H1 (cell line): ENCODE measurements around the gene PTX4. TPM values are rescaled to one million over a fixed set of nuclear protein-coding genes. Genes with fewer than 3 reads are reported as not detected.
A peak's percentile ranks its signal among the peaks of the same experiment; 100 is the strongest.

Experiments used
- CTCF ChIA-PET: fragments of 300-600 bp; sonication (Branson Sonifier 250); formaldehyde crosslinking; loops from one replicate; lab custom pipeline; 2021; ENCODE audit not compliant: partially characterized antibody; lab: Charles Lee
- POLR2A ChIA-PET: fragments of 300-600 bp; sonication (Branson Sonifier 250); formaldehyde crosslinking; loops from one replicate; lab custom pipeline; 2021; ENCODE audit warnings: inconsistent platforms; ENCODE audit not compliant: partially characterized antibody; lab: Charles Lee
- DNase-seq, 2 experiments: peaks; one replicate each; pipeline versions ENCODE4 v3.0.0 to v3.0.0-alpha.2; 2010 to 2022; ENCODE audit warnings: low spot score in 2 of 2, low read depth in 1 of 2, mixed read lengths in 1 of 2
- FAIRE-seq: peaks from 2 replicates; lab custom pipeline; 2011; peaks lifted over from hg19 to GRCh38; lab: Jason Lieb, UNC
- H2AFZ ChIP-seq: 2 replicates; pipeline ENCODE4 v1.8.1; 2012; ENCODE audit warnings: low read length, inconsistent platforms
- H2AK5ac ChIP-seq: 2 replicates; pipeline ENCODE4 v1.6.1; 2013; ENCODE audit warnings: low read depth, low read length
- H2BK120ac ChIP-seq: replicated peaks from 2 replicates; pipeline ENCODE3; 2013; ENCODE audit warnings: low read depth, low read length, inconsistent platforms
- H2BK12ac ChIP-seq: 2 replicates; pipeline ENCODE4 v1.6.1; 2013; ENCODE audit warnings: low read depth, low read length
- H2BK15ac ChIP-seq: 2 replicates; pipeline ENCODE4 v1.6.1; 2013; ENCODE audit warnings: low read length
- H2BK20ac ChIP-seq: 2 replicates; pipeline ENCODE4 v1.6.1; 2013; ENCODE audit warnings: low read length
- H2BK5ac ChIP-seq: 2 replicates; pipeline ENCODE4 v1.6.1; 2013; ENCODE audit warnings: low read depth, low read length
- H3K14ac ChIP-seq: 2 replicates; pipeline ENCODE4 v1.6.1; 2013; ENCODE audit warnings: inconsistent platforms; ENCODE audit not compliant: insufficient read length
- H3K18ac ChIP-seq: 2 replicates; pipeline ENCODE4 v1.6.1; 2013; ENCODE audit warnings: low read length; ENCODE audit errors: extremely low read depth
- H3K23ac ChIP-seq: 2 replicates; pipeline ENCODE4 v1.6.1; 2013; ENCODE audit warnings: inconsistent platforms; ENCODE audit not compliant: insufficient read length
- H3K23me2 ChIP-seq: 2 replicates; pipeline ENCODE4 v1.6.1; 2013; ENCODE audit warnings: low read depth, low read length
- H3K27ac ChIP-seq: 2 replicates; pipeline ENCODE4 v1.6.1; 2011; ENCODE audit warnings: low read depth, low read length, inconsistent platforms
- H3K27me3 ChIP-seq, 4 experiments: replicated peaks in 1 of 4; 1 replicate in 1 of 4; 2 replicates in 3 of 4; pipeline versions ENCODE4 v1.6.1 to v1.8.1; 2011 to 2013; ENCODE audit warnings: low read length in 3 of 4, mild to moderate bottlenecking in 3 of 4, inconsistent platforms in 2 of 4, mixed read lengths in 2 of 4, moderate library complexity in 1 of 4; ENCODE audit not compliant: control insufficient read depth in 3 of 4, insufficient read depth in 3 of 4; ENCODE audit errors: extremely low read depth in 1 of 4
- H3K36me3 ChIP-seq, 4 experiments: 2 replicates each; pipeline versions ENCODE4 v1.6.1 to v1.8.1; 2011 to 2013; ENCODE audit warnings: mild to moderate bottlenecking in 4 of 4, low read length in 3 of 4, moderate library complexity in 2 of 4, control low read depth in 1 of 4, inconsistent platforms in 1 of 4; ENCODE audit not compliant: insufficient read depth in 4 of 4, control insufficient read depth in 2 of 4
- H3K4ac ChIP-seq: replicated peaks from 2 replicates; pipeline ENCODE3; 2013; ENCODE audit warnings: low read length, low read depth, mixed read lengths, inconsistent platforms; ENCODE audit not compliant: insufficient read length
- H3K4me1 ChIP-seq, 4 experiments: replicated peaks in 1 of 4; 1 replicate in 1 of 4; 2 replicates in 3 of 4; pipeline versions ENCODE4 v1.6.1 to v1.8.1; 2011 to 2013; ENCODE audit warnings: low read length in 3 of 4, inconsistent platforms in 2 of 4, mixed read lengths in 1 of 4; ENCODE audit not compliant: insufficient read depth in 4 of 4, control insufficient read depth in 3 of 4
- H3K4me2 ChIP-seq, 2 experiments: 2 replicates each; pipeline versions ENCODE4 v1.6.1 to v1.8.1; 2011 to 2013; ENCODE audit warnings: low read depth in 2 of 2, low read length in 2 of 2, control low read depth in 1 of 2, inconsistent platforms in 1 of 2, mild to moderate bottlenecking in 1 of 2; ENCODE audit not compliant: insufficient read depth in 1 of 2
- H3K4me3 ChIP-seq, 4 experiments: fragments of 200-600, 300-600 bp in 1 of 4; sonication (generic), shearing (Covaris generic), sonication (Bioruptor Twin) in 1 of 4; 2 replicates each; pipeline versions ENCODE4 v1.5.1 to v1.8.1; 2011 to 2016; ENCODE audit warnings: low read length in 4 of 4, low read depth in 3 of 4, control low read depth in 2 of 4, inconsistent platforms in 2 of 4, mild to moderate bottlenecking in 2 of 4, mixed read lengths in 1 of 4, moderate library complexity in 1 of 4; ENCODE audit not compliant: insufficient read depth in 2 of 4; ENCODE audit errors: extremely low read depth in 1 of 4
- H3K56ac ChIP-seq: replicated peaks from 2 replicates; pipeline ENCODE3; 2013; ENCODE audit warnings: low read depth, mild to moderate bottlenecking, mixed read lengths, low read length, inconsistent platforms; ENCODE audit not compliant: insufficient read length
- H3K79me1 ChIP-seq: 2 replicates; pipeline ENCODE4 v1.6.1; 2013; ENCODE audit warnings: low read depth, low read length, control low read depth
- H3K79me2 ChIP-seq, 2 experiments: 2 replicates each; pipeline versions ENCODE4 v1.6.1 to v1.8.1; 2012 to 2013; ENCODE audit warnings: low read length in 2 of 2, mild to moderate bottlenecking in 2 of 2, inconsistent platforms in 1 of 2; ENCODE audit not compliant: insufficient read depth in 2 of 2, control insufficient read depth in 1 of 2
- H3K9ac ChIP-seq, 4 experiments: replicated peaks in 1 of 4; 1 replicate in 1 of 4; 2 replicates in 3 of 4; pipeline versions ENCODE4 v1.6.1 to v1.8.1; 2011 to 2013; ENCODE audit warnings: low read depth in 3 of 4, low read length in 3 of 4, control low read depth in 2 of 4, mild to moderate bottlenecking in 2 of 4, moderate library complexity in 2 of 4, inconsistent platforms in 1 of 4; ENCODE audit errors: extremely low read depth in 1 of 4
- H3K9me3 ChIP-seq, 2 experiments: 2 replicates each; pipeline versions ENCODE4 v1.6.1 to v1.8.1; 2012 to 2013; ENCODE audit warnings: mild to moderate bottlenecking in 2 of 2, moderate library complexity in 2 of 2, control low read depth in 1 of 2, inconsistent platforms in 1 of 2, low read depth in 1 of 2, low read length in 1 of 2, mixed read lengths in 1 of 2; ENCODE audit not compliant: insufficient read depth in 2 of 2
- H4K20me1 ChIP-seq, 2 experiments: replicated peaks in 1 of 2; 2 replicates each; pipeline versions ENCODE3 to v1.8.1; 2011 to 2013; ENCODE audit warnings: inconsistent platforms in 2 of 2, low read length in 2 of 2, mild to moderate bottlenecking in 1 of 2; ENCODE audit not compliant: insufficient read depth in 2 of 2, control insufficient read depth in 1 of 2
- H4K5ac ChIP-seq: 2 replicates; pipeline ENCODE4 v1.6.1; 2013; ENCODE audit warnings: low read length, low read depth, mixed read lengths, inconsistent platforms; ENCODE audit not compliant: insufficient read length
- H4K8ac ChIP-seq: 2 replicates; pipeline ENCODE4 v1.8.0; 2013; ENCODE audit warnings: mild to moderate bottlenecking, moderate library complexity, low read length, inconsistent platforms; ENCODE audit not compliant: insufficient read depth; ENCODE audit errors: extremely low read depth
- H4K91ac ChIP-seq: replicated peaks from 2 replicates; pipeline ENCODE3; 2013; ENCODE audit warnings: low read length, mixed read lengths, inconsistent platforms; ENCODE audit not compliant: insufficient read length
- ASH2L ChIP-seq: fragments of 200-600, 300-600 bp; sonication (generic); IDR thresholded peaks from one replicate; pipeline ENCODE4 v1.7.1; 2017; ENCODE audit warnings: low read length
- CTCF ChIP-seq, 3 experiments: IDR thresholded peaks; 1 replicate in 2 of 3; 2 replicates in 1 of 3; pipeline versions ENCODE4 v1.5.1 to v1.6.1; 2011; ENCODE audit warnings: low read length in 3 of 3, mild to moderate bottlenecking in 3 of 3, inconsistent platforms in 2 of 3, low read depth in 1 of 3, moderate library complexity in 1 of 3; ENCODE audit not compliant: insufficient read depth in 1 of 3; ENCODE audit errors: control extremely low read depth in 1 of 3
- EGR1 ChIP-seq: IDR thresholded peaks from 2 replicates; pipeline ENCODE4 v1.6.1; 2011; ENCODE audit warnings: low read depth, low read length, borderline replicate concordance
- GTF2F1 ChIP-seq: IDR thresholded peaks from 2 replicates; pipeline ENCODE4 v1.6.1; 2012; ENCODE audit warnings: low read depth, low read length, improper control_type of control experiment, borderline replicate concordance
- HDAC2 ChIP-seq, 2 experiments: fragments of 300-600 bp in 1 of 2; sonication (generic) in 1 of 2; IDR thresholded peaks; 2 replicates each; pipeline ENCODE4 v1.6.1; 2011 to 2012; ENCODE audit warnings: low read depth in 2 of 2, low read length in 2 of 2, mild to moderate bottlenecking in 2 of 2, moderate library complexity in 2 of 2, borderline replicate concordance in 1 of 2, inconsistent platforms in 1 of 2
- MAX ChIP-seq: IDR thresholded peaks from 2 replicates; pipeline ENCODE4 v1.6.1; 2012; ENCODE audit warnings: inconsistent platforms
- POLR2AphosphoS5 ChIP-seq: IDR thresholded peaks from 2 replicates; pipeline ENCODE4 v1.6.1; 2011; ENCODE audit warnings: low read depth, low read length
- SP4 ChIP-seq: IDR thresholded peaks from 2 replicates; pipeline ENCODE4 v1.6.1; 2012; ENCODE audit warnings: low read length, inconsistent platforms
- TAF7 ChIP-seq: optimal IDR thresholded peaks from 2 replicates; pipeline ENCODE3; 2011; ENCODE audit warnings: low read depth, mild to moderate bottlenecking, inconsistent platforms, low read length, moderate library complexity, borderline replicate concordance
- TCF12 ChIP-seq: IDR thresholded peaks from 2 replicates; pipeline ENCODE4 v1.6.1; 2011; ENCODE audit warnings: low read depth, mild to moderate bottlenecking, low read length
- WGBS, 2 experiments: shearing (Covaris generic) in 1 of 2; methylation state at CpG; one replicate each; pipeline versions ENCODE4 v1.1.6 to v1.1.7; 2013 to 2015; ENCODE audit warnings: low lambda C conversion rate in 2 of 2, mixed read lengths in 2 of 2, inconsistent platforms in 1 of 2, low coverage in 1 of 2, missing lambda C conversion rate in 1 of 2; ENCODE audit not compliant: insufficient replicate concordance in 2 of 2, insufficient coverage in 1 of 2, insufficient read length in 1 of 2; ENCODE audit errors: extremely low coverage in 1 of 2, missing lambda C conversion rate in 1 of 2; 5-methylcytosine and 5-hydroxymethylcytosine counted together
- polyA plus RNA-seq, 7 experiments: library from polyadenylated mRNA; depleted of rRNA in 3 of 7; stranded (reverse) in 5 of 7; unstranded in 2 of 7; fragments of >200 nt in 5 of 7; fragments of 200-250 nt in 2 of 7; gene quantifications; 1 replicate in 5 of 7; 2 replicates in 1 of 7; 4 replicates in 1 of 7; pipeline versions ENCODE4 v1.2.1 to v1.2.3, GENCODE V29; 2011 to 2013; ENCODE audit warnings: missing spikeins in 2 of 7, mixed read lengths in 2 of 7
- total RNA-seq: library from RNA; stranded (reverse); fragmentation: NEBNext Ultra II Directional; extraction: Animal tissue kit (Norgen Biotek cat#: 25700); gene quantifications from 2 replicates; pipeline ENCODE4 v1.2.1, GENCODE V29; 2021

The PTX4 gene
- total and polyA plus RNA-seq, 2 of the 8 experiments (the other 6 are each of a cell fraction or from before 2014, with no cell fraction given), result not detected

- no peak overlapping the region for H2AK5ac ChIP-seq
- FAIRE-seq, result no peak
- no peak overlapping the region for H4K91ac ChIP-seq
- H2BK20ac ChIP-seq, result no peak overlapping the region
- no peaks in the 10 kb centered on the region for H3K79me2 ChIP-seq
- H3K4ac ChIP-seq, result peak overlapping the region; percentile 23
- H4K8ac ChIP-seq, result no peak overlapping the region
- H3K4me3 ChIP-seq, result no peak overlapping the region
- no peak overlapping the region for H2BK12ac ChIP-seq
- H4K5ac ChIP-seq, result no peak overlapping the region
- no peak overlapping the region for H2BK5ac ChIP-seq
- CTCF ChIA-PET, result interaction anchor here (0.7 to 4.0 kb wide), 4 partner anchors 11 to 55 kb away, joined by 3 to 30 read pairs (median 4); partner anchors contain the start of gene UNKL
- no peak overlapping the region for H3K23ac ChIP-seq
- POLR2A ChIA-PET, result interaction anchor here (1.4 to 5.6 kb wide), 2 partner anchors 11 to 18 kb away, joined by 4 to 22 read pairs; no protein-coding TSS in a partner anchor
- H2AFZ ChIP-seq, result no peak overlapping the region
- no peaks in the 10 kb centered on the region for H3K79me1 ChIP-seq
- H3K27me3 ChIP-seq, result no peaks in the 10 kb centered on the region
- no peaks in the 10 kb centered on the region for H3K36me3 ChIP-seq
- no peak overlapping the region for H3K56ac ChIP-seq
- H3K23me2 ChIP-seq, result no peaks in the 10 kb centered on the region
- no peak overlapping the region for H3K27ac ChIP-seq
- H4K20me1 ChIP-seq, result no peaks in the 10 kb centered on the region
- no peak overlapping the region for H2BK15ac ChIP-seq
- H3K4me2 ChIP-seq, result no peak overlapping the region
- H3K14ac ChIP-seq, result no peak overlapping the region
- no peak for DNase-seq
- H3K18ac ChIP-seq, result no peak overlapping the region
- no peak overlapping the region for H2BK120ac ChIP-seq
- H3K9me3 ChIP-seq, result no peaks in the 10 kb centered on the region
- H3K4me1 ChIP-seq, result no peaks in the 10 kb centered on the region; a peak in 1 of 7 replicates
- WGBS, 2 experiments, result 80% methylated on average over 24 of the region's 27 CpGs; no CpG with 5 or more reads in 1 of the 2 experiments
- H3K9ac ChIP-seq, result no peak overlapping the region
- TF ChIP-seq HDAC2 (IDR thresholded peaks at IDR 0.05; ENCODE audit: borderline replicate concordance in 1 of 2, low read depth in 2 of 2, low read length in 2 of 2) (no peak), GTF2F1 (no peak), ASH2L (no peak), EGR1 (no peak), TAF7 (no peak), SP4 (no peak), MAX (no peak), CTCF (IDR thresholded peaks at IDR 0.05; ENCODE audit: control extremely low read depth in 1 of 3, insufficient read depth in 1 of 3, low read depth in 1 of 3, low read length in 3 of 3) (no peak), POLR2AphosphoS5 (no peak), TCF12 (no peak)
Measured at GRCh38 chr16:1439058-1439698, 49.6 kb downstream of the PTX4 start.
